IMR-90 (cell line): Measurements from ENCODE around the gene INTS15. TPM values are rescaled to one million over a fixed set of nuclear protein-coding genes. Genes with fewer than 3 reads are reported as not detected.

Source experiments
- ATAC-seq: fragments of 200-7000 bp; cut with Tn5 transposase; 2 replicates; pipeline ENCODE4 v1.9.1; 2020; ENCODE audit warnings: low read depth, mild to moderate bottlenecking, moderate library complexity
- BruUV-seq: library from RNA; stranded (reverse); fragments of 400-500 nt; replicated peaks from 2 replicates; lab custom pipeline; 2021; lab: Mats Ljungman, UMichigan
- CTCF ChIA-PET: fragments of 300-600 bp; formaldehyde crosslinking; extraction: SDS; loops from one replicate; lab custom pipeline; 2021; ENCODE audit warnings: antibody characterized with exemption; lab: Yijun Ruan, JAX
- POLR2A ChIA-PET: fragments of 300-600 bp; sonication (Branson Sonifier 250); formaldehyde crosslinking; loops from one replicate; lab custom pipeline; 2022; ENCODE audit warnings: antibody characterized with exemption; ENCODE audit not compliant: unreplicated experiment; lab: Charles Lee
- DNase-seq: peaks from one replicate; pipeline ENCODE4 v3.0.0; 2013
- H2AFZ ChIP-seq: replicated peaks from 2 replicates; pipeline ENCODE3; 2013; ENCODE audit warnings: low read length, mild to moderate bottlenecking; ENCODE audit not compliant: poor library complexity
- H2AK5ac ChIP-seq: 2 replicates; pipeline ENCODE4 v1.6.1; 2013; ENCODE audit warnings: low read depth, low read length, inconsistent platforms
- H2AK9ac ChIP-seq: replicated peaks from 2 replicates; pipeline ENCODE3; 2013; ENCODE audit warnings: mild to moderate bottlenecking, low read depth, low read length, moderate library complexity; ENCODE audit not compliant: poor library complexity
- H2BK120ac ChIP-seq: 2 replicates; pipeline ENCODE4 v1.6.1; 2013; ENCODE audit warnings: low read depth, low read length, inconsistent platforms
- H2BK15ac ChIP-seq: 3 replicates; pipeline ENCODE4 v1.6.1; 2013; ENCODE audit warnings: low read depth, low read length, inconsistent platforms
- H2BK20ac ChIP-seq: 2 replicates; pipeline ENCODE4 v1.6.1; 2013; ENCODE audit warnings: low read depth, mild to moderate bottlenecking, inconsistent platforms, low read length, moderate library complexity
- H2BK5ac ChIP-seq: 2 replicates; pipeline ENCODE4 v1.6.1; 2013; ENCODE audit warnings: mild to moderate bottlenecking, low read depth, low read length, inconsistent platforms; ENCODE audit not compliant: poor library complexity, severe bottlenecking
- H3K14ac ChIP-seq: replicated peaks from 2 replicates; pipeline ENCODE4 v1.6.1; 2013; ENCODE audit warnings: low read depth, low read length, inconsistent platforms
- H3K18ac ChIP-seq: 2 replicates; pipeline ENCODE4 v1.6.1; 2013; ENCODE audit warnings: low read depth, low read length, control low read depth
- H3K23ac ChIP-seq: 2 replicates; pipeline ENCODE4 v1.6.1; 2013; ENCODE audit warnings: low read depth, low read length, inconsistent platforms
- H3K27ac ChIP-seq: 2 replicates; pipeline ENCODE4 v1.5.1; 2013; ENCODE audit warnings: mild to moderate bottlenecking, control low read depth, low read length; ENCODE audit not compliant: insufficient read depth
- H3K27me3 ChIP-seq: 2 replicates; pipeline ENCODE4 v1.6.1; 2013; ENCODE audit warnings: low read length; ENCODE audit not compliant: control insufficient read depth, insufficient read depth
- H3K36me3 ChIP-seq: 2 replicates; pipeline ENCODE4 v1.6.1; 2013; ENCODE audit warnings: low read length, mixed read lengths; ENCODE audit not compliant: control insufficient read depth, insufficient read depth
- H3K4ac ChIP-seq: 2 replicates; pipeline ENCODE4 v1.6.1; 2013; ENCODE audit warnings: low read depth, low read length, inconsistent platforms
- H3K4me1 ChIP-seq: 2 replicates; pipeline ENCODE4 v1.6.1; 2013; ENCODE audit warnings: low read length, mixed read lengths; ENCODE audit not compliant: control insufficient read depth, insufficient read depth
- H3K4me2 ChIP-seq: 2 replicates; pipeline ENCODE4 v1.6.1; 2013; ENCODE audit warnings: low read depth, mild to moderate bottlenecking, control low read depth, low read length, moderate library complexity
- H3K4me3 ChIP-seq: 2 replicates; pipeline ENCODE4 v1.5.1; 2013; ENCODE audit warnings: low read depth, mild to moderate bottlenecking, control low read depth, low read length, moderate library complexity; ENCODE audit not compliant: insufficient read depth
- H3K56ac ChIP-seq: 2 replicates; pipeline ENCODE4 v1.6.1; 2013; ENCODE audit warnings: low read length, inconsistent platforms; ENCODE audit not compliant: insufficient read depth; ENCODE audit errors: extremely low read depth
- H3K79me1 ChIP-seq, 2 experiments: 2 replicates each; pipeline ENCODE4 v1.6.1; 2013; ENCODE audit warnings: low read length in 2 of 2, inconsistent platforms in 1 of 2, low read depth in 1 of 2
- H3K9ac ChIP-seq: 2 replicates; pipeline ENCODE4 v1.6.1; 2013; ENCODE audit warnings: low read depth, low read length, control low read depth
- H3K9me1 ChIP-seq: 2 replicates; pipeline ENCODE4 v1.6.1; 2013; ENCODE audit warnings: low read length, inconsistent platforms; ENCODE audit not compliant: insufficient read depth
- H3K9me3 ChIP-seq: 2 replicates; pipeline ENCODE4 v1.6.1; 2013; ENCODE audit warnings: low read length; ENCODE audit not compliant: control insufficient read depth, insufficient read depth
- H4K20me1 ChIP-seq: 2 replicates; pipeline ENCODE4 v1.6.1; 2013; ENCODE audit warnings: low read length, inconsistent platforms; ENCODE audit not compliant: insufficient read depth
- H4K5ac ChIP-seq: 2 replicates; pipeline ENCODE4 v1.6.1; 2013; ENCODE audit warnings: mild to moderate bottlenecking, low read depth, low read length, control low read depth
- H4K8ac ChIP-seq, 2 experiments: 2 replicates each; pipeline ENCODE4 v1.6.1; 2013; ENCODE audit warnings: low read depth in 2 of 2, low read length in 2 of 2, control low read depth in 1 of 2, inconsistent platforms in 1 of 2
- H4K91ac ChIP-seq: 2 replicates; pipeline ENCODE4 v1.6.1; 2013; ENCODE audit warnings: low read depth, low read length, inconsistent platforms; ENCODE audit not compliant: insufficient read depth
- BHLHE40 ChIP-seq: fragments of 150-350 bp; IDR thresholded peaks from 2 replicates; pipeline ENCODE4 v1.6.1; 2016; ENCODE audit warnings: mild to moderate bottlenecking, low read depth, low read length
- CHD1 ChIP-seq: IDR thresholded peaks from 2 replicates; pipeline ENCODE4 v1.6.1; 2012; ENCODE audit warnings: low read depth, low read length, improper control_type of control experiment
- ELK1 ChIP-seq: fragments of 150-350 bp; IDR thresholded peaks from 2 replicates; pipeline ENCODE4 v1.6.1; 2016; ENCODE audit warnings: low read depth, mild to moderate bottlenecking, low read length, moderate library complexity, borderline replicate concordance
- MXI1 ChIP-seq: IDR thresholded peaks from 2 replicates; pipeline ENCODE4 v1.6.1; 2012; ENCODE audit warnings: low read depth, mild to moderate bottlenecking, low read length, moderate library complexity, borderline replicate concordance
- POLR2A ChIP-seq: IDR thresholded peaks from 2 replicates; pipeline ENCODE4 v1.6.1; 2012; ENCODE audit warnings: mild to moderate bottlenecking, low read depth, low read length
- RAD21 ChIP-seq: IDR thresholded peaks from 2 replicates; pipeline ENCODE4 v1.6.1; 2012; ENCODE audit warnings: low read length, improper control_type of control experiment
- RCOR1 ChIP-seq: IDR thresholded peaks from 2 replicates; pipeline ENCODE4 v1.6.1; 2012; ENCODE audit warnings: mild to moderate bottlenecking, low read length, improper control_type of control experiment; ENCODE audit not compliant: insufficient replicate concordance
- WGBS, 2 experiments: methylation state at CpG; one replicate each; pipeline versions ENCODE4 v1.1.5 to v1.1.7; 2013; ENCODE audit warnings: missing lambda C conversion rate in 2 of 2; ENCODE audit not compliant: insufficient read length in 1 of 2; ENCODE audit errors: extremely low coverage in 2 of 2; 5-methylcytosine and 5-hydroxymethylcytosine counted together
- dilution Hi-C: fragments of 300-500 bp; cut with HindIII; formaldehyde crosslinking; loops from one replicate; pipeline ENCODE4 v1.14.3; 2018; ENCODE audit warnings: low sequenced_read_pairs; ENCODE audit not compliant: unreplicated experiment
- in situ Hi-C: fragments of 300-500 bp; cut with MboI; formaldehyde crosslinking; loops from 3 replicates; pipeline ENCODE4 v1.14.3; 2019; ENCODE audit warnings: low sequenced_read_pairs, inconsistent platforms, mixed read lengths
- intact Hi-C: fragments of 100-400 bp; cut with micrococcal nuclease; formaldehyde crosslinking; loops from 2 replicates; pipeline ENCODE4 v1.10.0; 2022
- polyA plus RNA-seq, 3 experiments: library from polyadenylated mRNA; depleted of rRNA; stranded (reverse); fragments of >200 nt; gene quantifications; 2 replicates each; pipeline ENCODE4 v1.2.3, GENCODE V29; 2012; ENCODE audit warnings: low replicate concordance in 1 of 3
- total RNA-seq: library from RNA; depleted of rRNA; stranded (reverse); fragments of >200 nt; gene quantifications from 2 replicates; pipeline ENCODE4 v1.2.3, GENCODE V29; 2012

The INTS15 gene
- total and polyA plus RNA-seq, 2 of the 4 experiments (the other 2 are of a cell fraction): 7.0 to 20.8 TPM

GRCh38 chr7:6608081-6608480, 18.3 kb downstream of the INTS15 start:
- dilution Hi-C loops: no loop called here
- no peak overlapping the region for H3K4me2 ChIP-seq
- H4K8ac ChIP-seq: no peak overlapping the region
- no peaks in the 10 kb centered on the region for H4K20me1 ChIP-seq
- 0 out of 4 replicates have a peak, but pooled peaks cover 0 to 3% of the 10 kb centered on the region in 2 experiments for H3K79me1 ChIP-seq
- H2AK9ac ChIP-seq: no peak overlapping the region
- TF ChIP-seq BHLHE40 (no peak), RAD21 (no peak), POLR2A (no peak), RCOR1 (no peak), CHD1 (no peak), ELK1 (no peak), MXI1 (no peak)
- H3K14ac ChIP-seq: no peak overlapping the region
- H3K4me1 ChIP-seq: no peaks in the 10 kb centered on the region
- ATAC-seq: no peak
- WGBS, 2 experiments: 95% methylated on average over 15 of the region's 27 CpGs; no CpG with 5 or more reads in 1 of the 2 experiments
- H2BK20ac ChIP-seq: no peak overlapping the region
- H2BK5ac ChIP-seq: no peak overlapping the region
- H3K27ac ChIP-seq: no peak overlapping the region
- H2AK5ac ChIP-seq: no peak overlapping the region
- no peak for DNase-seq
- H3K9ac ChIP-seq: no peak overlapping the region
- in situ Hi-C loops: no loop called here
- no peaks in the 10 kb centered on the region; the same call in 1 of the 2 replicates for H3K27me3 ChIP-seq
- no peak overlapping the region for H2BK15ac ChIP-seq
- H2BK120ac ChIP-seq: no peak overlapping the region
- H3K23ac ChIP-seq: no peak overlapping the region
- H2AFZ ChIP-seq: no peak overlapping the region
- H3K4ac ChIP-seq: no peak overlapping the region
- H3K56ac ChIP-seq: no peak overlapping the region
- CTCF ChIA-PET: no interaction called here
- H3K18ac ChIP-seq: no peak overlapping the region
- H3K9me3 ChIP-seq: no peaks in the 10 kb centered on the region
- POLR2A ChIA-PET: no interaction called here
- H3K36me3 ChIP-seq: peaks cover 21% of the 10 kb centered on the region; the same call in 1 of the 2 replicates
- H4K91ac ChIP-seq: no peak overlapping the region
- intact Hi-C loops: no loop called here
- BruUV-seq: no TSS peak
- no peaks in the 10 kb centered on the region for H3K9me1 ChIP-seq
- no peak overlapping the region for H4K5ac ChIP-seq
- no peak overlapping the region for H3K4me3 ChIP-seq
